Heart right ventricle (tissue), 16 donors: ENCODE results near the gene BLNK. TPM values are rescaled to one million over a fixed set of nuclear protein-coding genes. Genes with fewer than 3 reads are reported as not detected.

ENCODE experiments used
- ATAC-seq, 8 donors: fragments of 200-7000 bp; cut with Tn5 transposase; one replicate each; pipeline ENCODE4 v1.9.1; 2020; ENCODE audit warnings: mild to moderate bottlenecking in 8 of 8, moderate library complexity in 8 of 8, moderate number of reproducible peaks in 1 of 8
- DNase-seq, 2 donors: peaks; one replicate each; pipeline ENCODE4 v3.0.0-alpha.2; 2020
- H3K27ac ChIP-seq, 10 donors: fragments of 200-600 bp; sonication (generic) in 2 of 10; one replicate each; pipeline versions ENCODE4 v1.5.0 to v1.8.0; 2020 to 2022; ENCODE audit warnings: mild to moderate bottlenecking in 3 of 10
- H3K27me3 ChIP-seq, 7 donors: fragments of 200-600 bp; one replicate each; pipeline ENCODE4 v1.8.0; 2021 to 2022; ENCODE audit warnings: mild to moderate bottlenecking in 2 of 7
- H3K36me3 ChIP-seq, 9 donors: fragments of 200-600 bp; sonication (generic) in 1 of 9; one replicate each; pipeline versions ENCODE4 v1.5.0 to v1.8.0; 2020 to 2022; ENCODE audit warnings: mild to moderate bottlenecking in 2 of 9
- H3K4me1 ChIP-seq, 9 donors: fragments of 200-600 bp; sonication (generic) in 1 of 9; one replicate each; pipeline versions ENCODE4 v1.5.0 to v1.8.0; 2020 to 2022; ENCODE audit warnings: mild to moderate bottlenecking in 4 of 9
- H3K4me3 ChIP-seq, 10 donors: fragments of 200-600 bp; sonication (generic) in 2 of 10; one replicate each; pipeline versions ENCODE4 v1.5.0 to v1.8.0; 2020 to 2022; ENCODE audit warnings: mild to moderate bottlenecking in 7 of 10, moderate library complexity in 2 of 10
- H3K9me3 ChIP-seq, 11 donors: fragments of 200-600 bp in 10 of 11; sonication (generic) in 2 of 11; one replicate each; pipeline versions ENCODE4 v1.5.0 to v1.8.0; 2013 to 2022; ENCODE audit warnings: mild to moderate bottlenecking in 2 of 11, control low read depth in 1 of 11, moderate library complexity in 1 of 11
- CTCF ChIP-seq, 9 donors: fragments of 200-600 bp; sonication (generic) in 2 of 9; IDR thresholded peaks; one replicate each; pipeline versions ENCODE4 v1.5.0 to v1.8.0; 2021 to 2022; ENCODE audit warnings: antibody characterized with exemption in 9 of 9, mild to moderate bottlenecking in 5 of 9, moderate library complexity in 1 of 9
- WGBS, 2 donors: extraction: QIAGEN DNeasy Blood & Tissue Kit; methylation state at CpG; one replicate each; pipeline ENCODE4 v1.1.7; 2013; ENCODE audit warnings: inconsistent platforms in 1 of 2; 5-methylcytosine and 5-hydroxymethylcytosine counted together
- intact Hi-C, 10 donors: fragments of 100-400 bp; cut with DNase I; formaldehyde crosslinking; loops; one replicate each; pipeline versions ENCODE4 v1.11.1 to v1.14.2; 2022
- polyA plus RNA-seq, 2 donors: library from polyadenylated mRNA; stranded (reverse); fragments of 200-250 nt; gene quantifications; one replicate each; pipeline ENCODE4 v1.2.3, GENCODE V29; 2013
- total RNA-seq, 10 donors: library from RNA; stranded (reverse); fragmentation: NEBNext Ultra II Directional in 3 of 10; extraction: Animal tissue kit (Norgen Biotek cat#: 25700) in 3 of 10; gene quantifications; one replicate each; pipeline versions ENCODE4 v1.2.1 to v1.2.4, GENCODE V29; 2021 to 2023
- donor health status: Arrhythmogenic right ventricular cardiomyopathy.
- donor health status: ischemic (EF 13 %, LVEDD 7.1; RV severe dilation, severe dysfunction).
- donor health status: healthy with polysubstance abuse.
- donor health status: DM: no; HTN: yes; CAD: no.
- donor health status: DM: no; HTN: no; CAD: no.
- donor health status: ischemic (EF 25% LVEDD 6.9; RV normal size, moderate dysfunction).
- donor health status: ischemic (EF 25% LVEDD 5.7; RV mildly dilated, moderate dysfunction).
- donor health status: healthy.
- donor health status: DM: yes; HTN: yes; CAD: no.
- donor health status: Ischemic cardiomyopathy.
- donor health status: ischemic (EF 35%, LVEDD 5.7; RV mildly dilated, moderate dysfunction).
- donor health status: nonischemic (EF 11% LVEDD 7.7; RV severe dilation, severe dysfunction).
- donor health status: DM: yes; HTN: yes; CAD: no.
- donor health status: PGD.
- donor health status: ischemic (EF 29% LVEDD 5.4; RV normal size, mild dysfunction).
- donor health status: nonischemic (EF 23%, LVEDD 6.1; RV moderate dilation, normal function).

Gene BLNK
- total and polyA plus RNA-seq, 12 donors: 0.25 to 4.4 (median 0.65) TPM

GRCh38 chr10:96255549-96256333, 15.6 kb downstream of the BLNK start:
- Histone ChIP-seq H3K27ac (no peak overlapping the region), H3K4me3 (no peak overlapping the region), H3K36me3 (no peaks in the 10 kb centered on the region), H3K4me1 (peaks cover 0 to 34% (median 7%) of the 10 kb centered on the region in 9 donors), H3K9me3 (no peaks in the 10 kb centered on the region), H3K27me3 (peaks cover 0 to 8% (median 0%) of the 10 kb centered on the region in 7 donors)
- intact Hi-C loops: no loop called here
- WGBS, 2 donors: 70 to 75% methylated on average over 6 of the region's 6 CpGs
- ATAC-seq (no peak), DNase-seq (no peak)
- TF ChIP-seq CTCF (IDR thresholded peaks at IDR 0.05): no peak

GRCh38 chr10:96254976-96255375, 16.4 kb downstream of the BLNK start:
- intact Hi-C loops: no loop called here
- Histone ChIP-seq H3K27me3 (peaks cover 0 to 8% (median 0%) of the 10 kb centered on the region in 7 donors), H3K9me3 (no peaks in the 10 kb centered on the region), H3K36me3 (no peaks in the 10 kb centered on the region), H3K4me3 (no peak overlapping the region), H3K4me1 (peaks cover 0 to 30% (median 7%) of the 10 kb centered on the region in 9 donors), H3K27ac (no peak overlapping the region)
- no peak for DNase-seq
- 80 to 90% methylated on average over 5 of the region's 5 CpGs for WGBS, 2 donors
- no peak for TF ChIP-seq CTCF (IDR thresholded peaks at IDR 0.05)
- ATAC-seq: no peak

- Histone ChIP-seq H3K4me3 (no peak overlapping the region), H3K36me3 (no peaks in the 10 kb centered on the region), H3K27ac (no peak overlapping the region), H3K4me1 (peaks cover 0 to 14% (median 3%) of the 10 kb centered on the region in 9 donors), H3K9me3 (no peaks in the 10 kb centered on the region), H3K27me3 (peaks cover 0 to 8% (median 0%) of the 10 kb centered on the region in 7 donors)
- DNase-seq (no peak), ATAC-seq (no peak)
- WGBS, 2 donors: 86 to 88% methylated on average over 5 of the region's 5 CpGs
- TF ChIP-seq CTCF (IDR thresholded peaks at IDR 0.05): no peak
- intact Hi-C loops: no loop called here
Observed at GRCh38 chr10:96252730-96253129, 18.6 kb downstream of the BLNK start.

- Histone ChIP-seq H3K27me3 (peaks cover 0 to 15% (median 0%) of the 10 kb centered on the region in 7 donors), H3K9me3 (no peaks in the 10 kb centered on the region), H3K4me3 (no peak overlapping the region), H3K27ac (no peak overlapping the region), H3K4me1 (no peaks in the 10 kb centered on the region), H3K36me3 (no peaks in the 10 kb centered on the region)
- DNase-seq: no peak
- no peak for ATAC-seq
- TF ChIP-seq CTCF (IDR thresholded peaks at IDR 0.05): no peak
- 75 to 82% methylated on average over 1 of the region's 1 CpG for WGBS, 2 donors
- intact Hi-C loops: no loop called here
Observed at GRCh38 chr10:96250349-96250748, 21.0 kb downstream of the BLNK start.
